ENCODE results near the gene PPP1CB. TPM values are rescaled to one million over a fixed set of nuclear protein-coding genes. Genes with fewer than 3 reads are reported as not detected.

PPP1CB gene
- total RNA-seq, 1 donor from 2014 or later, result 176 TPM

DNA sequence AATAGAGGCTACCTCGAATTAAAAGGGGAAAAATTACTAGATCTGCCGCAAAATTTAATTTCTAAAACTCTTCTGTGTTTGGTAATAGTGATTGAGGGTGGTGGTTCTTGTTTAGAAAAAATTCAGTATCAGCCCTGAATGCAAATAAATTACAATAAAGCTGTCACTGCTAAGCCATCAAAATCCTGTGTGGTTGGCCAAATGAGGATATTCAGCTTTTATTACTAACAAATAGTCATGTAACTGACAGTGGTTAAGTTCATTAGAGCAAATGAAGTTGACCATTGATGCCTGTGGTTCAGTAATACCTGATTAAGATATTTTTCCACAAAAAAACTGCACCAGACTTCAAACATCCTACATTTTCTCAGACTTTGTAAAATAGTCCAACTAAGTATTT, 14.4 kb downstream of the PPP1CB start:
- DNase-seq (ENCODE audit: low read depth, low spot score), result no peak
- H3K36me3 Mint-ChIP-seq (ENCODE audit: low read depth), result peaks cover 10% of the 10 kb centered on the region
- peaks cover 44% of the 10 kb centered on the region for H3K4me1 Mint-ChIP-seq
- no peak overlapping the region for H3K4me3 Mint-ChIP-seq
- H3K27me3 Mint-ChIP-seq (ENCODE audit: low read depth), result no peaks in the 10 kb centered on the region
- H3K27ac Mint-ChIP-seq (ENCODE audit: unreplicated experiment), result no peak overlapping the region
- peaks cover 7% of the 10 kb centered on the region for H3K9me3 Mint-ChIP-seq
- TF ChIP-seq, protein P1, sequence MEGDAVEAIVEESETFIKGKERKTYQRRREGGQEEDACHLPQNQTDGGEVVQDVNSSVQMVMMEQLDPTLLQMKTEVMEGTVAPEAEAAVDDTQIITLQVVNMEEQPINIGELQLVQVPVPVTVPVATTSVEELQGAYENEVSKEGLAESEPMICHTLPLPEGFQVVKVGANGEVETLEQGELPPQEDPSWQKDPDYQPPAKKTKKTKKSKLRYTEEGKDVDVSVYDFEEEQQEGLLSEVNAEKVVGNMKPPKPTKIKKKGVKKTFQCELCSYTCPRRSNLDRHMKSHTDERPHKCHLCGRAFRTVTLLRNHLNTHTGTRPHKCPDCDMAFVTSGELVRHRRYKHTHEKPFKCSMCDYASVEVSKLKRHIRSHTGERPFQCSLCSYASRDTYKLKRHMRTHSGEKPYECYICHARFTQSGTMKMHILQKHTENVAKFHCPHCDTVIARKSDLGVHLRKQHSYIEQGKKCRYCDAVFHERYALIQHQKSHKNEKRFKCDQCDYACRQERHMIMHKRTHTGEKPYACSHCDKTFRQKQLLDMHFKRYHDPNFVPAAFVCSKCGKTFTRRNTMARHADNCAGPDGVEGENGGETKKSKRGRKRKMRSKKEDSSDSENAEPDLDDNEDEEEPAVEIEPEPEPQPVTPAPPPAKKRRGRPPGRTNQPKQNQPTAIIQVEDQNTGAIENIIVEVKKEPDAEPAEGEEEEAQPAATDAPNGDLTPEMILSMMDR (conservative IDR thresholded peaks at IDR 0.05), result no peak

- Mint-ChIP-seq H3K27me3 (ENCODE audit: low read depth) (no peaks in the 10 kb centered on the region), H3K4me3 (no peak overlapping the region), H3K36me3 (ENCODE audit: low read depth) (peaks cover 10% of the 10 kb centered on the region), H3K4me1 (peaks cover 34% of the 10 kb centered on the region), H3K27ac (ENCODE audit: unreplicated experiment) (no peak overlapping the region), H3K9me3 (peaks cover 7% of the 10 kb centered on the region)
- TF ChIP-seq, protein P1 (conservative IDR thresholded peaks at IDR 0.05), result no peak
- DNase-seq (ENCODE audit: low read depth, low spot score), result no peak
Observed at GRCh38 chr2:28767337-28767736, 15.7 kb downstream of the PPP1CB start.

DNA sequence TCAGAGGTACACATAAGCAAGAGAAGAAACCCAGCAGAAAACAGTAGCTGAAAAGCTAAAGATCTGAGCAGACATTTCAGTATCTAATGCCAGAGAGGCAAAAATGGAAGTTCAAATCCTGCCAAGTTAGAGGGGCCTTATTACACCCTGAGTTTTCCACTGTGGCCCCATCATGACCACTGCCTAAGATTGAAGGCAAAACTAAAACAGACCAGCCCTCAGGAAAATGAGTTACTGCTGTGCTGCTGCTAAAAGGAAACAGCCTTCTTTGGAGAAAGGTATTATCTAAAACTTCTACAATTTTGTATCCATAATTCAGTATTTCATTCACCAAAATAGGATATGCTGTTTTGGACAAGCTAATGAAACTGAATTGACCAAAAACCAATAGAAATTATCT, 16.8 kb downstream of the PPP1CB start:
- H3K27ac Mint-ChIP-seq (ENCODE audit: unreplicated experiment), result no peak overlapping the region
- H3K4me3 Mint-ChIP-seq, result no peak overlapping the region
- DNase-seq (ENCODE audit: low read depth, low spot score), result no peak
- TF ChIP-seq, protein P1 (conservative IDR thresholded peaks at IDR 0.05), result no peak
- peaks cover 10% of the 10 kb centered on the region for H3K36me3 Mint-ChIP-seq (ENCODE audit: low read depth)
- peaks cover 36% of the 10 kb centered on the region for H3K4me1 Mint-ChIP-seq
- no peaks in the 10 kb centered on the region for H3K27me3 Mint-ChIP-seq (ENCODE audit: low read depth)
- peaks cover 7% of the 10 kb centered on the region for H3K9me3 Mint-ChIP-seq

DNA sequence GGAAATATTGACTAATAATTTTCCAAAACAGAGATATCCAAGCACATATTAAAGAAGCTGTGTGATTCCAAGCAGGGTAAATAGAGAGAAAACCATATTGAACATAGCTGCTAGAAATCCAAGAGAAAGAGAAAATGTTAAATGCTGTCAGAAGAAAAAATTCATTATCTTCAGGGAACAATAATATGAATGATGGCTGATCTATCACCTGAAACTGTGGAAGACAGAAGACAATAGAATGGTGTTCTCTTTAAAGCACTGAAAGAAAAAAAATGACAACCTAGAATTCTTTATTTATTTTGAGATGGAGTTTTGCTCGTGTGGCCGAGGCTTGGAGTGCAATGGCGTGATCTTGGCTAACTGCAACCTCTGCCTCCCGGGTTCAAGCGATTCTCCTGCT, 17.3 kb downstream of the PPP1CB start:
- DNase-seq (ENCODE audit: low read depth, low spot score), result no peak
- Mint-ChIP-seq H3K27ac (ENCODE audit: unreplicated experiment) (no peak overlapping the region), H3K4me1 (peaks cover 34% of the 10 kb centered on the region), H3K36me3 (ENCODE audit: low read depth) (peaks cover 10% of the 10 kb centered on the region), H3K27me3 (ENCODE audit: low read depth) (no peaks in the 10 kb centered on the region), H3K4me3 (no peak overlapping the region), H3K9me3 (peaks cover 7% of the 10 kb centered on the region)
- TF ChIP-seq, protein P1 (conservative IDR thresholded peaks at IDR 0.05), result no peak

GRCh38 chr2:28772351-28772750, 20.7 kb downstream of the PPP1CB start:
- DNase-seq (ENCODE audit: low read depth, low spot score), result no peak
- no peak overlapping the region for H3K4me3 Mint-ChIP-seq
- H3K27ac Mint-ChIP-seq (ENCODE audit: unreplicated experiment), result no peak overlapping the region
- H3K4me1 Mint-ChIP-seq, result peaks cover 28% of the 10 kb centered on the region
- no peaks in the 10 kb centered on the region for H3K27me3 Mint-ChIP-seq (ENCODE audit: low read depth)
- H3K36me3 Mint-ChIP-seq (ENCODE audit: low read depth), result peaks cover 10% of the 10 kb centered on the region
- TF ChIP-seq, protein P1 (conservative IDR thresholded peaks at IDR 0.05), result no peak
- H3K9me3 Mint-ChIP-seq, result peaks cover 7% of the 10 kb centered on the region

- Mint-ChIP-seq H3K4me3 (no peak overlapping the region), H3K9me3 (no peaks in the 10 kb centered on the region), H3K36me3 (ENCODE audit: low read depth) (peaks cover 5% of the 10 kb centered on the region), H3K27me3 (ENCODE audit: low read depth) (no peaks in the 10 kb centered on the region), H3K27ac (ENCODE audit: unreplicated experiment) (no peak overlapping the region), H3K4me1 (peaks cover 10% of the 10 kb centered on the region)
- TF ChIP-seq, protein P1 (conservative IDR thresholded peaks at IDR 0.05), result no peak
- no peak for DNase-seq (ENCODE audit: low read depth, low spot score)
Observed at GRCh38 chr2:28776471-28776870, 24.8 kb downstream of the PPP1CB start.

Measured in neural crest cell (in vitro differentiated cells).